Stimulated activated CD4-positive, alpha-beta T cell treated with anti-CD3 and anti-CD28 coated beads, Interleukin-12 subunit alpha, Interleukin-12 subunit beta, amount 100 ng/mL, for 4 hours (primary cell): ENCODE measurements around the gene HMGB3.
A peak's percentile ranks its signal among the peaks of the same experiment; 100 is the strongest.
"Not testable (repeated sequence)": the region's sequence is repeated elsewhere in the genome, so short reads cannot be mapped to it uniquely, and the experiment has no call there.

ENCODE experiments used
- DNase-seq: peaks from one replicate; pipeline ENCODE4 v3.0.0-alpha.2; 2020

Gene HMGB3

GRCh38 chrX:150982788-150983520, at the start of gene HMGB3:
Gene HMGB3, plus strand, starts transcription at chrX:150983335. Its CDS starts 2,265 bp downstream, at chrX:150985600.
- DNase-seq: peak; percentile 64

- no peak for DNase-seq
These were observed 49.2 kb upstream of the HMGB3 start for GRCh38 chrX:150933945-150934350.

- no peak for DNase-seq
These were observed 48.7 kb upstream of the HMGB3 start for GRCh38 chrX:150934453-150934852.

- no peak for DNase-seq
These were observed 47.7 kb upstream of the HMGB3 start for GRCh38 chrX:150935467-150935866.

GRCh38 chrX:150936556-150936955, 46.6 kb upstream of the HMGB3 start:
- DNase-seq: no peak

- DNase-seq: no peak
These were observed 42.2 kb upstream of the HMGB3 start for GRCh38 chrX:150940844-150941495.

GRCh38 chrX:150941580-150941979, 41.6 kb upstream of the HMGB3 start:
- DNase-seq: no peak

GRCh38 chrX:150942942-150943594, 40.1 kb upstream of the HMGB3 start:
- DNase-seq: no peak

- DNase-seq: no peak
These were observed 38.9 kb upstream of the HMGB3 start for GRCh38 chrX:150944233-150944632.

- DNase-seq: no peak
These were observed 28.2 kb upstream of the HMGB3 start for GRCh38 chrX:150954951-150955350.

- DNase-seq: no peak
These were observed 27.5 kb upstream of the HMGB3 start for GRCh38 chrX:150955590-150955989.

- no peak for DNase-seq
These were observed 25.0 kb upstream of the HMGB3 start for GRCh38 chrX:150958177-150958576.

- DNase-seq: no peak
These were observed 23.6 kb upstream of the HMGB3 start for GRCh38 chrX:150959557-150959956.

GRCh38 chrX:150961631-150962030, 21.5 kb upstream of the HMGB3 start:
- no peak for DNase-seq

GRCh38 chrX:150964416-150964815, 18.7 kb upstream of the HMGB3 start:
- not testable (repeated sequence) for DNase-seq

- no peak for DNase-seq
These were observed 16.9 kb upstream of the HMGB3 start for GRCh38 chrX:150966235-150966634.

- no peak for DNase-seq
These were observed 16.4 kb upstream of the HMGB3 start for GRCh38 chrX:150966742-150967141.

GRCh38 chrX:150967786-150968185, 15.3 kb upstream of the HMGB3 start:
- no peak for DNase-seq

- no peak for DNase-seq
These were observed 14.0 kb upstream of the HMGB3 start for GRCh38 chrX:150968862-150969720.

- DNase-seq: no peak
These were observed 10.7 kb upstream of the HMGB3 start for GRCh38 chrX:150972450-150972849.

- no peak for DNase-seq
These were observed 7.3 kb upstream of the HMGB3 start for GRCh38 chrX:150975655-150976390.

GRCh38 chrX:150977411-150978162, 5.5 kb upstream of the HMGB3 start:
- no peak for DNase-seq
